Measurements from ENCODE around the gene RAB27A.
A peak's percentile ranks its signal among the peaks of the same experiment; 100 is the strongest.

- TF ChIP-seq POLR2A (IDR thresholded peaks at IDR 0.05; ENCODE audit: low read depth, low read length): no peak
- no peak for TF ChIP-seq TAF1 (IDR thresholded peaks at IDR 0.05; ENCODE audit: low read depth, low read length)
- no peak for TF ChIP-seq POLR2AphosphoS5 (IDR thresholded peaks at IDR 0.05; ENCODE audit: low read depth, low read length)
- peak; percentile 42; the same call in 1 of the 2 replicates for TF ChIP-seq SPI1 (IDR thresholded peaks at IDR 0.05; ENCODE audit: low read depth, low read length)
Observed at GRCh38 chr15:55255714-55256113, 33.9 kb downstream of the RAB27A start.

Measured in GM12891 (cell line).